ENCODE measurements around the gene SIGLEC1.

SIGLEC1 gene

DNA sequence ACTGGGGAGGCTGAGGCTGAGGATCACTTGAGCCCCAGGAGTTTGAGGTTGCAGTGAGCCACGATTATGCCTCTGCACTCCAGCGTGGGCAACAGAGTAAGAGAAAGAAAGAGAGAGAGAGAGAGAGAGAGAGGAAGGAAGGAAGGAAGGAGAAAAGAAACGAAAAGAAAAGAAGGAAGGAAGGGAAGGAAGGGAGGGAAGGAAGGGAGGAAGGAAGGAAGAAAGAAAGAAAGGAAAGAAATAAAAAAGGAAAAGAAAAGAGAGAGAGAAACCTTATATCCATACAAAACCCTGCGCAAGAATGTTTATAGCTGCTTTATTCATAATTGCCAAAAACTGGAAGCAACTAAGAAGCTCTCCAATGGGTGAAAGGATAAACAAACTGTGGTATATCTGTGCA is 12.0 kb upstream of the SIGLEC1 start:
- DNase-seq = no peak

DNA sequence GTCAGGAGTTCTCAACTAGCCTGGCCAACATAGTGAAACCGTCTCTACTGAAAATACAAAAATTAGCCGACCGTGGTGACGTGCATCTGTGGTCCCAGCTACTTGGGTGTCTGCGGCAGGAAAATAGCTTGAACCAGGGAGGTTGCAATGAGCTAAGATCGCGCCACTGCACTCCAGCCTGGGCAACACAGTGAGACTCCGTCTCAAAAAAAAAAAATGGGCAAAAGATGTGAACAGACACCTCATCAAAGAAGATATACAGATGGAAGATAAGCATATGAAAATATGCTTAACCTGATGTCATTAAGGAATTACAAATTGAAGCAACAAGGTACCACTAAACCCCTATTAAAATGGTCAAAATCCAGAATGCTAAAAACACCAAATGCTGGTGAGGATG is 10.9 kb upstream of the SIGLEC1 start:
- DNase-seq = no peak

DNA sequence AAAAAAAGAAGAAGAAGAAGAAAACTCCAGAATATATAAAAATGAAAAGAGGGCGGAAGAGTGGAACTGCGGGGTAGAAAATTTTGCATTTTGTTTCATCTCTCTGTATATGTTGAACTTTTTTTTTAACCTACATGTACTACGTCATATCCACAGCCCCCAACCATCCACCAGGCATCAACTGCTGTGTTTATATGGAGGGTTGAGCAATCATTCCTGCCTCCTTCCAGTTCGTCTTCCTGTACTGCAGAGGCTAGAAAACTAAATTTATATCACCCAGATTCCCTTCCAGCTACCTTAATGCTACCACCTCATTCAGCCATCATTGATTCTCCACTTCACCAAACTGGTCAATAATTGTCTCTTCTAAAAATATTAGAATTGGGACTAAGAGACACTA is 9.5 kb upstream of the SIGLEC1 start:
- DNase-seq = no peak

DNA sequence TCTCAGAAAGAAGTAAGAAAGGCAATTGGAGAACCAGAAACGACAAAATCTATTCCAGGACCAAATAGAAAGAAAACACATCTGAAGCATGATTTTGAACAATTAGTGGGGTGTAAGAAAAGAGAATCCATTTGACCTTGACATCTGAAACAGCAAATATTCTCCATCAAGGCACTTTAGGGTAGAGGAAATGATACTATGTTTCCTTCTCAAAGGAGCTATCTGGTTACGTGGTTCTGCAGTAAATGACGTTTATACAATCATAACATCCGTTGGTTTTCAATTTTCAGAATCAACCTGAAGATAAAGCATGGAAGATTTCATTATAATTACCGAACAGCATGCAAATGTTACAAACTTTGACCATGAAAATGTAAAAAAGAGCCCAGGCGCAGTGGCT is 8.2 kb upstream of the SIGLEC1 start:
- DNase-seq = no peak

DNA sequence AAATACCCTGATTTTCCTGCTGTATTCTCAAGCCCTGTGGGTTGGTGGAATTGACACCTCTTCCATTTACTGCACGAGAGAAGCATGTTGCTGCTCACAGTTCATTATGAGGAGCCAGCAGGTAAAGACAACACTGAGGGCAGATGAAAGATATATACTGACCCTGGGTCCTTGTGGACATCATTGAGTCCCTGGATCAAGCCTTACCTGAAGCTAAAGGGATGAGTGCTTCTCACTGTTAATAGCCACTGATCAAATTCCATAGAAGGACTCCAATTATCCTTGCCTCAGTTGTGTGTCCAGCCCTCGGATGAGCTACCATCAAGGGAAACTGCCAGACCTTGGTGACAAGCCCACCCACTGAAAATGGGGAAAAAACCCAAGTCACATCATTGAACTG is 7.7 kb upstream of the SIGLEC1 start:
- no peak for DNase-seq

DNA sequence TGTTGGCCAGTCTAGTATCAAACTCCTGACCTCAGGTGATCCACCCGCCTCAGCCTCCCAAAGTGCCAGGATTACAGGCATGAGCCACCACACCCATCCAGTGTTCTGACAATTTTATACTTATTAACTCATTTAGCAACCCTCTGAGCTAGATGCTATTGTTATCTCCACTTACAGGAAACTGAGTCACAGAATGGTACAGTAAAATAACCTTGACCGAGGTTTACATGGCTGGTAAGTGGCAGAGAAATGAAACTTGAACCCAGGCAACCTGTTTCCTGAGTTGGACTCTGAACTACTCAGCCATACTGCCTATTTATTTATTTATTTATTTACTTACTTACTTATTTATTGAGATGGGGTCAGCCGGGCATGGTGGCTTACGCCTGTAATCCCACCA is 6.6 kb upstream of the SIGLEC1 start:
- no peak for DNase-seq

DNA sequence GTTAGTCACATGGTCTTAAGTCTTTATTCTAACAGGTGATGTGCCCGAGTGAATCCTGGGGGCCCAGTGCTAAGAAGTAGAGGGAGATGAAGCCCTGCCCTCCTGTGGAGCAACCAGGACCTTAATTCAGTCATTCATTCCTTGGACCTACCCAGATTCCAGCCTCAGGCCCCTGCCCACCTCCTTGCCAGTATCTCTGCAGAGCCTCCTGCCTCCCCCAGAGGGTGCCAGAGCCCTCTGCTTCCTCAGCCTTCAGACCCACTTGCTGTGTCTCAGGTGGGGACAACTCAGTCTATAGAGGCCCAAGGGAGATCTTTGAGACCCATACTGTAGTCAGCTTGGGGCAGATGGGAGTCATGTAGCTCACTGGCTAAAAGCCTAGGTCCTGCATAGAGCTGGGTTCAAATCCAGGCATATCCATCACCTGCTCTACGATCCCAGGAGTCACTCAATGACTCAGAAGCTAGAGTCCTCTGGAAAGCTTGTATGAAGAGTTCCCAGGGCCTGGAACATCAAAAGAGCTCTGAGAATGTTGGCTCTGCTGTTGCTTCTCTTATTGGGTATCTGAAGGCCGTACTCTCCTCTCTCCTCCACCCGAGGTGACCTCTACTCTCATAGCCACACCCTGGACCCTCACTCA is 3.9 kb upstream of the SIGLEC1 start:
- no peak for DNase-seq

DNA sequence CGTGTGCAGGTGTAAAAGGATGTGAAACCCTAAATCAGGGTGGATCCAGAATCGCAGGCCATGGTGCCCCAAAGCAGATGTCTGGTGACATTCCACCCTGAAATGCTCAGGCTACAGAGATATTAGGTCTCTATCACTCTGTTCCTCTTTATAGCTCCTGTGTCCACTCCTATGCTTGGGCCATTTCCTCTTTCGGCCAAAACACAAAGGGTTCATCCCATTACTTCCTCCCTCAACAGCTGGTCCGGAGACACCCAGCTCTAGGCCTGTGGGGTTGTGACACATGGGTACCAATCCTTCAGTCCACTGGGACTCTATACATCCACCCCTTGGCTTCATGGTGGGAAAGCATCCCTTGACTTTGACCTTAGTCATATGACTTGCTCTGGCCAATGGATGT is 1.7 kb upstream of the SIGLEC1 start:
- DNase-seq = no peak

DNA sequence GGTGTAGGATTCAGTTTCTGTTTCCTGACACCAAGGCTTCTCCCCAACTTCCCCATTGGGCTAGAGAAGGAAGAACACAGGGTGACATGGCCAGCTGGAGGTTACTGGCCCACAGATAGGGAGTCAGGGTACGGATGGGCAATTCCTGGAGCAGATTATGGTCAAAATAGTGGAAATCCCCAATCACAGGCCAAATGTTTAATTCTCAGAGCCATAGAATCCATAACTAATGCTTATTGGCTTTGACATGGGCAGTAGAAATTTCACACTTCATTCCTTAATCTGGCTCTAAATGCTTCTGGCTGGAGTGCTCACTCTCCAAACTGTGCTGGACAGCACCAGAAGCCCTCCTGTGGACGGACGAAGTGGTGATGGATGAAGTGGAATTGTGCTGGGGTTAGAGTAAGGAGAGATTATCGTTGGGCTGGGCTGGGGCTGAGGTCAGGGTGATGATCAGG is 887 bp downstream of the SIGLEC1 start:
- no peak for DNase-seq

DNA sequence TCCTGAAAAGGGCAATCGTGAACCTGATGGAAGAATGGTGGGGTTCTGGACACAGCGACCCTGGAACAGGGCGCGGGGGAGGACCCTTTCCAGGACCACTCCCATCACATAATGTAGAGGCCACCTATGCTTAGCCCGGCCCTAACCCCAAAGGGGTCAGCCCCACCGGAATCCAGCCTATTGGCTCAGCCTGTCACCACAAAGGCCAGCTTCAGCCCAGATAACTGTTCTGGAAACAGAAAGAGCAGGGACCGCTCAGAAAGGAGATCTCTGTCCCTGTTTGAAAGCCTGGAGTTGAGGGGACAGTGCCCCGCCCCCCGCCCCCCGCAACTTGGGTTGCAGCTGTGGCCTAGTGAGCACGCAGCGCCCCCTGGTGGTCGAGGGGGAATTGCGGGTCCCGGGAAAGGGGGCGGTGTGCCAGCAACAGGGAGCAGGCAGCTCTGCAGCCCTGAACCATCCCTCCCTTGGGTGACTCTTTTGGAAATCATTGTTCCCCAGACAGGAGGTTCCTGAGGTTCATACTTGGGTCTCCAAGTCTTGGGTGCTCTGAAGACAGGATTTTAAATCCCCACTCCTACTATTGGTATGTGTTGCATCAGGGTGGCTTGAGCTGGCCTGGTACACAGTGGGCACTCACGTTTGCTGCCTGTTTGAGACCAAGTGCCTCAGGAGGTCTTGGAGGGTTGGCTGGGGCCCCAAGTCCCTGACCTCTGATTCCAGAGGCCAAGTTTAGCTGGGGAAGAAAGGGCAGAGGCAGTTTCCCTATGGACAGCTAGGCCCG is 1.5 kb downstream of the SIGLEC1 start:
- DNase-seq = peak; percentile 46 to 72 (median 61)

DNA sequence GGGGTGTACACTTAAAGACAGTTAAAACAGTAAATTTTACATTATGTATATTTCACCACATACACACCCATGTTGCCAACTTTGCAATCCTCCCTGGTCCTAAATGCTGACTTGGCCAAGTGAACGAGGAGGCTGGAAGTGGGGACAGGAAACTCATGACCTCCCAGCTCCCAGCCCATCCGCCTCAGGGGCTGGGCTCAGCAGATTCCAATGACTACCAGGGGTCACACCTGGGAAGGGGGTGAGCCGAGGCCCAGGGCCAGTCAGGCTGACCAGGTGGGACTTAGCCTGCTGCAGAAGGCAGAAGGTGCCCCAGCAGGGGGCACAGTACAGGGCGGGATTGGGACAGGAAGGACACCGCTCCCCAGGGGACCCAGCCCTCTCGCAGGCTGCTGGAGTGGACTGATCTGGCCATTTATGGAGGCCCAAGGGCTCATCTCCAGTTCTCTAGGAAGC is 2.4 kb downstream of the SIGLEC1 start:
- DNase-seq = no peak

DNA sequence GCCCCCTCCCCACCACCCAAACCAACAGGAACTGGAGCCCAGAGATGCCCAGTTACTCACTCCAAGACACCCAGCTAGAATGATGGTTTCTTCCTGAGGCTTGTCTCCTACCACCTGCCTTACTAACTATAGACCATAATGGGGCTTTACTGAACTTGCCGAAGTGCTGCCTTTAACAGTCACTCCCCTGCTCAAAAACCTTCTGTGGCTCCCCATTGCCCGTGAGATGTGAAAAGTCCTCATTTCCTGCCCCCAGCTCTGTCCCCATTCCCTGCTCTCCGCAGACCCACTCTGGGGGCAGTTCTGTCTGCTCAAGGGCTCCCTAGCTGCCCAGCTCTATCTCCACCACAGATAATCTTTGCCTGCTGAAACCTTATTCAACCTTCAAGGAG is 4.9 kb downstream of the SIGLEC1 start:
- no peak for DNase-seq

DNA sequence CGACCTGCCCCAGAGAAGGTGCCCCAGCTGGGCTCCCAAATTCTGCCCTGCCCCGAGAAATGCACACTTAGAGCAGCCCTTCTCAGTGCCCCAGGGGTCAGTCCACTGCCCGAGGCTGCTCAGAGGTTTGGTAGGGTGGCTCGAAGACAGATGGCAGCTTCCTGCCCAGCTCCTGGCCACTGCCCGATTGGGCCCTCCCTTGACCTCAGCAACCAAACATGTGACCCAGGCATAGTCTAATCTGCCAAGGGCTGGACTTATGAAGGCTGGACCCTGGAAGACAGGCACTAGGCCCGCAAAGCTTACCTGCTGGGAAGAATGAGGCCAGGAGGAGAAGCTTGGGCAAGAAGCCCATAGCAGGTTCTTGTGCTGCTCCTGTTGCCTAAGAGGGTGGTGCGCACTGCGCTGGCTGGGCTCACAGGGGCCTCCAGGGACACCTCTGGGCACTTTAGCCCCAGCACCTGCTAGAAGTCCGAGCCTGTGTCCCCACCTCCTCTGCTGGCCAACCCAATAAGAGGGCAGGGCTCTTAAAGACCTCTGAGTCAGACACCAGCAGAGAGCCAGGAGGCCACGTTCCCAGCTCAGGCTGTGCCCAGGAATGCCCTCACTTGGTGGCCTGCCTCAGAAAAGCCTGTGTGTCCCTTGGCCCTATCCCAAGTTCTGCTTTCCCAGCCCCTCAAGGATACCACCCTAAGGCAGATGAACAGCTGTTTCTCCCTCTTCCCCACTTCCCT is 5.5 kb downstream of the SIGLEC1 start:
- DNase-seq = no peak

DNA sequence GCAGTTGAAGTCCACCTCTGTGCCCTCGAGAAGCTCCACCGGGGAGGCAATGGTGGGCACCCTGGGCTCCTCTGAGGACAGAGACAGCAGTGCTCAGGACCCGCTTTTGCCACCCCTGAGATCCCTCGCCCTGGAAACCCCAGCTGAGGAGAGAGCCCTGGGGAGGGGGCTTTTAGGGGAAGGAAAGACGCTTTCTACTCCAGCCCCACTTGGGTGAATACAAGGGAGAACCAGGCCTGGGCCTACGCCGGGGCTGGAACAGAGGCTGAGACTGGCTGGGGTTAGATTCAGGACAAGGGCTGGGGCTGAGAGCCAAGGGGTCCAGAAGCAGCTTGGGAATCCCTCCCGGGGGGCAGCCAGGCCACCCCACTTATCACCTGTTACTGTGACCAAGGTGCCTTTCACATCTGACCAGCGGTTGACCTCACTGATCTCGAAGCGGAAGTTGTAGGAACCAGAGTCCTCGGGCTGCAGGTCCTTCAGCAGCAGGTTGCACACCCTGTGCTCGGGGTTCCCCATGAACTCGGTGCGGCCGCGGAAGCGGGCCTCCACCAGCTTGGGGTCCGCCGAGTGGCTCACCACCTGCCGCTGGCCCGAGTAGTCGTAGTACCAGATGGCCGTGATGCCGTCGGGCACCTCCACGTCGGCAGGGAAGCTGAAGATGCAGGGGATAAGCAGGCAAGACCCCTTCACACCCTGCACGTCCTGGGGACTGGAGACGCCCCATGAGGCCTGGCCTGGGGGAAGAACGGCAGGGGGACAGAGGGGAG is 6.2 kb downstream of the SIGLEC1 start:
- no peak for DNase-seq

DNA sequence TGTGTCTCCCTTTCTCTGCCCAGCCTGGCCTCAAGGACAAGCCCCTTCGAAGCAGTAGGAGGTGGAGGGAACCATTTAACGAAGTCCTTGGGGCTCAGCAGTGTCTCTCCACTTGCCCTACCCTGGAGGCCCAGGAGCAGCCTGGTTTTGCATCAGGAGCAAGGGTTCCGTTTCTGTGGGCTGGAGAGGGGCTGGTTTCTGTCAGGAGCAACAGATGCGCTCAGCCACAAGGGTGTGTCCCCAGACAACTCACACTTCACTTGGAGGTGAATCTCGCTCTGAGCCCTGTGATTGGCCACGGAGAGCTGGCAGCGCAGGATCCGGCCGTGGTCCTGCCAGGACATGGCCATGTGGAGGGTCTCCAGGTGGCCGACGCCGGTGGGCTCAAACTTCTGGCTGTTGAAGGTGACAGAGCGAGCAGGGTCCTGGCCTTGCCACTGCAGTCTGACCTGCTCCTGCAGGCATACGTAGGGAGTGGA is 6.9 kb downstream of the SIGLEC1 start:
- no peak for DNase-seq

DNA sequence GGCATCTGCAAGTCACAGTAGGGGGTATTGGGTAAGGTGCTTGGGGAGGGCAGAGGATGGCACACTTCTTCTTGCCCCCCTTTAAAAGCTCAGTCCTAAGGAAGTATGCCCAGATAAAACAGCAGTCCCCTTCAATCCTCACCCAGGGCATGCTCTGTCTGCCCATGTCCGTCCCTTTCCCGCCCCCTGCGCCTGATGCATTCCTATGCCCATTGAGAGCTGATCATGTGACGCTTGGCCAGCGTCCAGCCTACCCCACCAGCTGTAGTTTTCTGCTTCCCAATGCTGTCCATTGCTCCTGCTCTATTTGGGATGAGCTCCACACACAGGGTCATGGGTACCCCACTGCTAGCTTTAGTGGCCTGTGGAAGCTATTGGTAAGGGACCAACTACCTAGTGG is 8.3 kb downstream of the SIGLEC1 start:
- no peak for DNase-seq

DNA sequence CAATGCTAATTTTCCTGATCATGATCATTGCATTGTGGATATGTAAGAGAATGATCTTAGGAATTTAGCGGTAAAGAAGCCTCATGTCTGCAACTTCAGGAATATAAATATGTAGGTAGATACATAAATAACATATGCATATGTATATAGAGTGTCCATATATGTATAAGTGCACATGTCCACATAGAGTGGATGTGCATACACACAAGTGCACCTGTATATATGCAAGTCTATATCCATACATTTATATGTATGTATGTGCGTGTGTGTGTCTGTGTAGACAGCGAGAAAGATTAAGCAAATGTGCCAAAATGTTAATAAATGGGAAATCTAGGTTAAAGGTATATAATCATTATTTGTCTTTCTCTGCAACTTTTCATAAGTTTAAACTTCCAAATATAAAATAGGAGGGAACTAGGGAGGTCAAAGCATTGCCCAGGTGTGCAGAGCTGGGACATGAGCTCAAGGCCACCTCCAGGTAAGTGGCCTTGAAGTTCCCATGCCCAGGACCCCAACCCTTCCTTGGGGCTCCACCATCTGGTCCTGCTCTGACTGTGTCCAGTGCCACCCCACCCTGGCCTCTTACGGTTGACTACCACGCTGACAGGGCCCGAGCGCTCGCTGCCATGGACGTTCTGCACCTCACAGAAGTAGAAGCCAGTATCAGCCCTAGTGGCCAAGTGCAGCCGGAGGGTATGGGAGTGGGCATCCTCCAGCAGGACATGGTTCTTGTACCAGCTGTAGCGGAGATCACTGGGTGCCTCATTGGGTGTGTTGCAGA is 9.6 kb downstream of the SIGLEC1 start:
- DNase-seq = no peak

DNA sequence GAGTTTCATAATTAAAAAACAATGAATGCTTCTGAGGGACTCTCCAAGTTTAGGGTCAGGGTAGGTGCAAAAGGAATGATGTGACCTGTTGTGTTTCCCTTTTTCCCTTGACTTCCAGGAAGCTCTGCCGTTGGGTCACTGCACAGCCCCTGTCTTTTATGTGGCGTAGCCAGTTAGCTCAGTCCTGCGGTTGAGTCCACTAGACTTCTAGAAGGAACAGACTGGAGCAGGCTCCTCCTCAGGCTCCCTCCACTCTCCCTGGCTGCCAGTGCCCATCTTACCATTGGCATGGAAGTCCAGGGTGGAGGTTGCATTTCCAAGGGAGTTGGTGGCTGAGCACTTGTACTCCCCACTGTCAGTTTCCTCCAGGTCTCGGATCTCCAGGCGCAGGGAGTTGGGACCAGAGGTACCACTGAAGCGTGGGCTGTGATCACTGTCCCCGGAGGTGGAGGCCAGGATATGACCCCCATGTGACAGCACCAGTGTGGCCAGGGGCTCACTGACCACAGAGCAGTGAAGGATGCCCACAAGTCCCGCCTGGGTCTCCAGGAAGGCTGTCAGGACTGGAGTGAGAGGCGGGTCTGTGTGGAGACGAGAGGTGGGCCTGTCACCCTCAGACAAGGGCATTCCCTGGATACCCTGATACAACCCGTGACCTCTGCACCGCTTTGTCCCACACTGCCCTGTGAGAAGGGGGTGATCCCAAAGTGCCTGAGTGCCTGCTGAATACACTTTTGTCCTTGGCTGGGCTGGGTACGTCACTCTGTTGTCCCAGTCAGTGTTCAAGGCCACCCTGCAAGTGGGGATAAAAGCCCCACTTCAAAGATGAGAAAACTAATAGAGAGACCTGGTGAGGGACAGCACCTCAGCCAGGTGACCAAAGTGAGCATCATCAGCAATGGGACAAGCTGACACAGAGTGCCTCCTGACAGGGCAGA is 11.1 kb downstream of the SIGLEC1 start:
- DNase-seq = no peak

DNA sequence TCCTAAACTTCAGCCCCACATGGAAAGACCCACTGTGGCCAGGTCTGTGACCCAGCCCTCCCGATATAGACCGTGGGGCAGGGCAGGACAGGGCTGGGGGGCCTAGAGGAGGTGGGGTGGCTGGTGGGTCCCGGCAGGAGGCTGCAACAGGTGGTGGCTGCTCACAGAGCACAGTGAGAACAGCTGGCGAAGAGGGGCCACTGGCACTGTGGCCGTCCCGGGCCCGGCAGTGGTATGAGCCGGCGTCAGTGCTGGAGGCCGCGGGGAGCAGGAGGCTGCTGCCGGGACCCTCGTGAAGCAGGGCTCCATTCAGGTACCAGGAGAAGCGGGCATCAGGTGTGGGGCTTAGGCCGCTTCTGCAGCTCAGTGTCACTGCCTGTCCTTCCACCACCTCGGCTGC is 13.4 kb downstream of the SIGLEC1 start:
- DNase-seq = no peak

DNA sequence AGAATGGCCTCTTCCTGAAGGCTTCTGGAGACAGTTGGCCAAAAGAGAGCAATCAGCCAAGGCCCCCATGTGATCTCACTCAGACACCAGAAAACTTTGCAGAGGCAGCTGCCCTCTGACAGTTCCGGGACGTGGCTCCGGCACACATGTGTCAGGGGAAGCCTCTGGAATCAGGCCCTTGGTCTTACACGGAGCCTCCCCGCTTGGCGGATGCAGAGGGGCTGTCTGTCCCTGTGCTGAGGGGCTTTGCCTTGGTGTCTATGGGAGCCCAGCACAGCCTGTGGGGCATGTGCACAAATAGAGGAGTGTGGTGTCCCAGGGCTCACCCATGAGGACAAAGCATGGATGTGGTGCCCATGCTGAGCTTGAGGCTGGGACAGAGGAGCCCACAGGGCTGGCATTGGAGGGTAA is 13.8 kb downstream of the SIGLEC1 start:
- DNase-seq = no peak
